Measurements from ENCODE around the gene SPEG. TPM values are rescaled to one million over a fixed set of nuclear protein-coding genes. Genes with fewer than 3 reads are reported as not detected.

Gene SPEG
- total RNA-seq, 1 donor from 2014 or later, result 145 TPM

DNA sequence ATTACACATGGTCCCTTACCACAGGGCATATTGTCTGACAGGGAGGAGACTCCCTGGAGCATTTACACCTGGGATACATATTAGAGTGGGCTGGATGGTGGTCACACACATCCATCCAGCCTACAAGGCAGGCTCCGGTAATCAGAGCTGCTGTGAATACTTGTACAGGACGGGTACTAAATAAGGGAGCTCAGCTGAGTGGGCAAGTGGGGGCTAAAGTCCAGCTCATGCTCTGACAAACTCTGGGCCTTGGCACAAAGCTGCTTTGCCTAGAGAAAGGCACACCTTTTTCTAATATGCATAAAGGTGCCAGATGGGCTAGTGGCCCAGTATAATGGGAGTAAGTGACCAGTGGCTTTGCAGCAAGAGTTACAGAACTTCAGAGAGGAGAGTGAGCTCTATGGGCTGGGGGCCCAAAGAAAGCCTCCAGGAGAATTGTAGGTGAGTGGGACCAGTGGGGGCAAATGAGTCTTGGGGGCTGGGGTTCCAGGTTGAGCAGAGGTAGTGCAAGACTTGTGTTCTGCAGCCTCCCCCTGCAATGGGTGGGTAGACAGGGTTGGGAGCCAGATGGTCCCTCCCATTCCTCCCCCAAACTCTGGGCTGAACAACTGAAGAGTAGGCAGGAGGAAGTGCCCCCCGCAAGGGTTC is 110.8 kb downstream of the SPEG start:
- TF ChIP-seq, protein P1, sequence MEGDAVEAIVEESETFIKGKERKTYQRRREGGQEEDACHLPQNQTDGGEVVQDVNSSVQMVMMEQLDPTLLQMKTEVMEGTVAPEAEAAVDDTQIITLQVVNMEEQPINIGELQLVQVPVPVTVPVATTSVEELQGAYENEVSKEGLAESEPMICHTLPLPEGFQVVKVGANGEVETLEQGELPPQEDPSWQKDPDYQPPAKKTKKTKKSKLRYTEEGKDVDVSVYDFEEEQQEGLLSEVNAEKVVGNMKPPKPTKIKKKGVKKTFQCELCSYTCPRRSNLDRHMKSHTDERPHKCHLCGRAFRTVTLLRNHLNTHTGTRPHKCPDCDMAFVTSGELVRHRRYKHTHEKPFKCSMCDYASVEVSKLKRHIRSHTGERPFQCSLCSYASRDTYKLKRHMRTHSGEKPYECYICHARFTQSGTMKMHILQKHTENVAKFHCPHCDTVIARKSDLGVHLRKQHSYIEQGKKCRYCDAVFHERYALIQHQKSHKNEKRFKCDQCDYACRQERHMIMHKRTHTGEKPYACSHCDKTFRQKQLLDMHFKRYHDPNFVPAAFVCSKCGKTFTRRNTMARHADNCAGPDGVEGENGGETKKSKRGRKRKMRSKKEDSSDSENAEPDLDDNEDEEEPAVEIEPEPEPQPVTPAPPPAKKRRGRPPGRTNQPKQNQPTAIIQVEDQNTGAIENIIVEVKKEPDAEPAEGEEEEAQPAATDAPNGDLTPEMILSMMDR (IDR thresholded peaks at IDR 0.05; ENCODE audit: borderline replicate concordance), result no peak
- intact Hi-C loops (cut with micrococcal nuclease), result no loop called here
- Histone ChIP-seq H3K4me3 (no peak overlapping the region), H3K9me3 (replicated peaks) (no peaks in the 10 kb centered on the region), H3K27ac (replicated peaks) (no peak overlapping the region), H3K4me1 (peaks cover 37% of the 10 kb centered on the region), H3K36me3 (peaks cover 13% of the 10 kb centered on the region), H3K27me3 (ENCODE audit: low read depth) (peaks cover 35% of the 10 kb centered on the region)
- DNase-seq, result no peak

DNA sequence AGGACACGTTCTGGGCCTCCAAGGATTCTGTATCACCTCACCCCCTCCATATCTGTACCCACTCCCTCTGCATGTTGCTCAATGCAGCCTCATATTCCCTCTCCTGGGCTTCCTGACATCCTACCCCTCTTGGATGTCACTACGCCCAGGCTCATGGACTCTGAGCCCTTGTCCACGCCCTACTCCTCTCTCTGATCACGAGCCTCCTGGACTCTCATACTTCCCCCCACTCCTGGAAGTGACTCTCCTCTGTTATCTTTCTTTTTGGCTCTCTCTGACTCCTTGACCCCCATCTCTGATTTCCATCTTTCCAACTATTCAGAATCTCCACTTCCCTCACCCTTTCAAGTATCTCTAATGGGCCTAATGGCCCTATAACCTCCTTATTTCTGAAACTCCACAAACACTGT is 111.3 kb downstream of the SPEG start:
- H3K4me1 ChIP-seq, result peaks cover 37% of the 10 kb centered on the region
- H3K27ac ChIP-seq (replicated peaks), result no peak overlapping the region
- H3K4me3 ChIP-seq, result no peak overlapping the region
- TF ChIP-seq, protein P1 (IDR thresholded peaks at IDR 0.05; ENCODE audit: borderline replicate concordance), result no peak
- intact Hi-C loops (cut with micrococcal nuclease), result no loop called here
- peaks cover 8% of the 10 kb centered on the region for H3K36me3 ChIP-seq
- DNase-seq, result no peak
- H3K27me3 ChIP-seq (ENCODE audit: low read depth), result peaks cover 35% of the 10 kb centered on the region
- no peaks in the 10 kb centered on the region for H3K9me3 ChIP-seq (replicated peaks)

DNA sequence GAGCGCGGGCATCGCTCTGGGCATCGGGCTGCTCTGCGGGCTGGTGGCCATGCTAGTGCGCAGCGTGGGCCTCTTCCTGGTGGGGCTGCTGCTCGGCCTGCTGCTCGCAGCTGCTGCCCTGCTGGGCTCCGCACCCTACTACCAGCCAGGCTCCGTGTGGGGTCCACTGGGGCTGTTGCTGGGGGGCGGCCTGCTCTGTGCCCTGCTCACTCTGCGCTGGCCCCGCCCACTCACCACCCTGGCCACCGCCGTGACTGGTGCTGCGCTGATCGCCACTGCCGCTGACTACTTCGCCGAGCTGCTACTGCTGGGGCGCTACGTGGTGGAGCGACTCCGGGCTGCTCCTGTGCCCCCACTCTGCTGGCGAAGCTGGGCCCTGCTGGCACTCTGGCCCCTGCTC is 113.0 kb downstream of the SPEG start:
- Histone ChIP-seq H3K27me3 (ENCODE audit: low read depth) (peaks cover 36% of the 10 kb centered on the region), H3K4me1 (peaks cover 34% of the 10 kb centered on the region), H3K9me3 (replicated peaks) (no peaks in the 10 kb centered on the region), H3K4me3 (no peak overlapping the region), H3K36me3 (no peaks in the 10 kb centered on the region), H3K27ac (replicated peaks) (no peak overlapping the region)
- TF ChIP-seq, protein P1 (IDR thresholded peaks at IDR 0.05; ENCODE audit: borderline replicate concordance), result no peak
- no peak for DNase-seq
- intact Hi-C loops (cut with micrococcal nuclease), result no loop called here

Other genes starting within 250 kb of the SPEG start
- gene ZFAND2B, start 228.1 kb upstream of the SPEG start, total RNA-seq, result 19.7 TPM
- gene ABCB6, start 215.9 kb upstream of the SPEG start, total RNA-seq, result 21.5 TPM
- gene ATG9A, start 205.2 kb upstream of the SPEG start, total RNA-seq, result 78.2 TPM
- 29.8 TPM for gene ANKZF1, start 205.0 kb upstream of the SPEG start, total RNA-seq
- 1.7 TPM for gene GLB1L, start 189.4 kb upstream of the SPEG start, total RNA-seq
- gene STK16, start 189.4 kb upstream of the SPEG start, total RNA-seq, result 19.2 TPM
- not detected for gene TUBA4B, start 181.6 kb upstream of the SPEG start, total RNA-seq
- 130 TPM for gene TUBA4A, start 180.9 kb upstream of the SPEG start, total RNA-seq
- gene DNAJB2, start 155.5 kb upstream of the SPEG start, total RNA-seq, result 77.5 TPM
- gene PTPRN, start 125.4 kb upstream of the SPEG start, total RNA-seq, result 0.11 TPM
- not detected for gene RESP18, start 102.1 kb upstream of the SPEG start, total RNA-seq
- gene DNPEP, start 46.9 kb upstream of the SPEG start, total RNA-seq, result 73.0 TPM
- 15,954 TPM for gene DES, start 16.5 kb upstream of the SPEG start, total RNA-seq
- gene GMPPA, start 64.0 kb downstream of the SPEG start, total RNA-seq, result 22.0 TPM
- gene ASIC4, start 79.6 kb downstream of the SPEG start, total RNA-seq, result not detected
- 104 TPM for gene CHPF, start 109.0 kb downstream of the SPEG start, total RNA-seq
- 2.5 TPM for gene TMEM198, start 109.2 kb downstream of the SPEG start, total RNA-seq
- gene OBSL1, start 136.7 kb downstream of the SPEG start, total RNA-seq, result 208 TPM
- 2.4 TPM for gene INHA, start 137.5 kb downstream of the SPEG start, total RNA-seq
- 15.9 TPM for gene STK11IP, start 163.0 kb downstream of the SPEG start, total RNA-seq
- 426 TPM for gene SLC4A3, start 192.8 kb downstream of the SPEG start, total RNA-seq